HepG2 (cell line): Measurements from ENCODE around the gene TECPR1. TPM values are rescaled to one million over a fixed set of nuclear protein-coding genes. Genes with fewer than 3 reads are reported as not detected.

Experiments
- ATF7-NPFF ChIP-seq: sonication (generic); formaldehyde crosslinking; IDR thresholded peaks from 2 replicates; pipeline ENCODE4 v1.8.1; 2023; ENCODE audit warnings: mild to moderate bottlenecking, low read depth, missing genetic modification reagents, moderate library complexity
- HNRNPK ChIP-seq: fragments of 200-400 bp; formaldehyde crosslinking; IDR thresholded peaks from 2 replicates; pipeline ENCODE4 v1.6.1; 2018; ENCODE audit warnings: low read length, low read depth, moderate library complexity, mild to moderate bottlenecking; ENCODE audit not compliant: poor library complexity, severe bottlenecking
- KAT8 ChIP-seq: IDR thresholded peaks from 2 replicates; pipeline ENCODE4 v1.6.1; 2016; ENCODE audit warnings: missing genetic modification reagents, missing compliant biosample characterization
- NR2F2 ChIP-seq: IDR thresholded peaks from 2 replicates; pipeline ENCODE4 v1.6.1; 2012; ENCODE audit warnings: low read depth, inconsistent platforms, borderline replicate concordance
- NRL ChIP-seq: sonication (generic); formaldehyde crosslinking; IDR thresholded peaks from 2 replicates; pipeline ENCODE4 v1.5.0; 2020; ENCODE audit warnings: missing genetic modification reagents, mild to moderate bottlenecking, moderate library complexity, borderline replicate concordance
- RARA ChIP-seq: IDR thresholded peaks from 2 replicates; pipeline ENCODE4 v1.6.1; 2016; ENCODE audit warnings: missing genetic modification reagents, missing compliant biosample characterization
- SALL2 ChIP-seq: sonication (generic); formaldehyde crosslinking; IDR thresholded peaks from 2 replicates; pipeline ENCODE4 v1.8.1; 2023; ENCODE audit warnings: mild to moderate bottlenecking, missing genetic modification reagents, inconsistent platforms
- YY1 ChIP-seq: IDR thresholded peaks from 2 replicates; pipeline ENCODE4 v1.6.1; 2011; ENCODE audit warnings: low read length, low read depth, moderate library complexity, mild to moderate bottlenecking; ENCODE audit not compliant: insufficient read depth, insufficient replicate concordance
- ZBTB40 ChIP-seq, 2 experiments: fragments of 450-650 bp in 1 of 2; sonication (generic) in 1 of 2; formaldehyde crosslinking in 1 of 2; IDR thresholded peaks; 2 replicates each; pipeline versions ENCODE4 v1.6.1 to v1.8.0; 2016 to 2022; ENCODE audit warnings: antibody characterized with exemption in 1 of 2, mild to moderate bottlenecking in 1 of 2, missing genetic modification reagents in 1 of 2
- ZGPAT ChIP-seq: IDR thresholded peaks from 2 replicates; pipeline ENCODE4 v1.6.1; 2016; ENCODE audit warnings: mild to moderate bottlenecking
- ZNF501 ChIP-seq: sonication (generic); formaldehyde crosslinking; IDR thresholded peaks from 2 replicates; pipeline ENCODE4 v1.5.1; 2020; ENCODE audit warnings: mild to moderate bottlenecking, moderate library complexity, missing genetic modification reagents
- ZNF549 ChIP-seq: sonication (generic); formaldehyde crosslinking; IDR thresholded peaks from 2 replicates; pipeline ENCODE4 v1.5.0; 2020; ENCODE audit warnings: missing genetic modification reagents
- polyA plus RNA-seq, 8 experiments: library from polyadenylated mRNA; depleted of rRNA in 3 of 8; stranded (reverse) in 7 of 8; unstranded in 1 of 8; fragments of >200 nt; fragmentation: Illumina TruSeq in 4 of 8; extraction: Trizol in 4 of 8; gene quantifications; 2 replicates each; pipeline versions ENCODE4 v1.2.1 to v1.2.3, GENCODE V29; 2011 to 2016; ENCODE audit warnings: low read depth in 4 of 8, missing spikeins in 1 of 8, mixed read lengths in 1 of 8; ENCODE audit not compliant: insufficient read depth in 1 of 8
- total RNA-seq, 5 experiments: library from RNA; depleted of rRNA; stranded (reverse); fragments of >200 nt; fragmentation: Illumina TruSeq; extraction: Trizol; gene quantifications; 2 replicates each; pipeline ENCODE4 v1.2.3, GENCODE V29; 2016; ENCODE audit warnings: low read depth in 1 of 5
- TF ChIP-seq, protein P1 (sequence below): IDR thresholded peaks from 2 replicates; pipeline ENCODE4 v1.6.1; 2012; ENCODE audit warnings: inconsistent platforms
- TF ChIP-seq, protein P2 (sequence below), 2 experiments: sonication (generic) in 1 of 2; formaldehyde crosslinking in 1 of 2; IDR thresholded peaks; 2 replicates each; pipeline versions ENCODE4 v1.4.0 to v1.6.1; 2018 to 2020; ENCODE audit warnings: missing genetic modification reagents in 2 of 2, borderline replicate concordance in 1 of 2, low read depth in 1 of 2, mild to moderate bottlenecking in 1 of 2, missing biosample characterization in 1 of 2

TECPR1 gene
- total and polyA plus RNA-seq, 2 of the 13 experiments (the other 11 are each of a cell fraction or from before 2014, with no cell fraction given), result 2.3 to 6.3 TPM

DNA sequence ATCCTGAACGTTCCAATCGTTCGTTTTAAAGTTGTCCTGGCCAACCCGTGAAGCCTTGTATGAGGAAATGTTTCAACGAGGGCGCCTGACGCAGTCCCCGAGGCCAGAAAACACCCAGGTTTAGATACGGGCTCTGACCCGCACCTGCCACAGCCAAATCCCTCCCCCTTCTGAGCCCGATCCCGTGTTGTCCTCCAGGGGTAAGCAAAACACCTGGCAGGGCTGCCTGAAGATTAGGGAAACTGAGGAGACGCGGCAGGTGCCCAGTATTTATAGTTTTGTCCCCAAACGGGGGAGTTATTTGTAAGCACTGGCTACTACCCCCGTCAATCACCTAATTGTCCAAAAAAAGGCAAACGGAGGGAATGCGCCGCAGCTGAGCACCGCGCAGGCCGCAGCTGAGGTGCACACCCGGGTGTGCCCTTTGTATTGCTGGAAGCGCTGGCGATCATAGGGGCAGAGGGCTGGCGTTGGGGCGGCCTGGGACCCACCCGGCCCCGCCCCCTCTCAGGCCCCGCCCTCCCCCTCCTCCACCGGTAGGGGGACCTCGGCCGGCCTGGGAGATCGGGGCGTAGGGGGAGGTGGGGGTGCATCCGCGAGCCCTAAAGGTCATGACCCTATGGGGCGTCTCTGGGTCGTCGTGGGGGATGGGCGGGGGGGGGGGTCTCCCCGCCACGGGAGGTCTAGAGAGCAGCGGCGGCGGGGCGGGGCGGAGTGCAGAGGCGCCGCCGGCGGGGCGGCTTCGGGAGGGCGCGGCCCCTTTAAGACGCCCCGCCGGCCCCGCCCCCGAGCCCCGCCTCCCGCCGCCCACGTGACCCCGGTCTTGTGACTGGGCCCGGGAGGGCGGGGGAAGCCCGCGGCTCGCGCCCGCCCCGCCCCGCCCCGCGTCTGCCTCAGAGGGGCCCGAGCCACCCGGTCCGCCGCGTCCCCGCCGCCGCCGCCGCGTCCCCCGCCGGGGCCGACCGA is 29.0 kb upstream of the TECPR1 start, which contains the start of gene BRI3 (continued):
- no peak for TF ChIP-seq ZBTB40 (IDR thresholded peaks at IDR 0.05)
- 0 out of 2 replicates have a peak, but pooled peaks have one; percentile 40 for TF ChIP-seq ZBTB40 (CRISPR knock-in tag; IDR thresholded peaks at IDR 0.05)
- TF ChIP-seq SALL2, result no peak
- peak; percentile 49; the same call in 1 of the 2 replicates for TF ChIP-seq NR2F2
- TF ChIP-seq HNRNPK, result no peak
- TF ChIP-seq NRL, result peak; percentile 69; the same call in 1 of the 2 replicates
- TF ChIP-seq ZNF549 (CRISPR knock-in tag), result no peak
- TF ChIP-seq, protein P1, sequence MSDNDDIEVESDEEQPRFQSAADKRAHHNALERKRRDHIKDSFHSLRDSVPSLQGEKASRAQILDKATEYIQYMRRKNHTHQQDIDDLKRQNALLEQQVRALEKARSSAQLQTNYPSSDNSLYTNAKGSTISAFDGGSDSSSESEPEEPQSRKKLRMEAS, result peak; percentile 52
- peak; percentile 39; the same call in 1 of the 2 replicates for TF ChIP-seq ATF7-NPFF
- TF ChIP-seq KAT8 (CRISPR knock-in tag), result no peak
- peak; percentile 67 for TF ChIP-seq ZNF501
- no peak for TF ChIP-seq YY1
- TF ChIP-seq ZGPAT, result no peak; the same call in 1 of the 2 replicates
- TF ChIP-seq, protein P2, sequence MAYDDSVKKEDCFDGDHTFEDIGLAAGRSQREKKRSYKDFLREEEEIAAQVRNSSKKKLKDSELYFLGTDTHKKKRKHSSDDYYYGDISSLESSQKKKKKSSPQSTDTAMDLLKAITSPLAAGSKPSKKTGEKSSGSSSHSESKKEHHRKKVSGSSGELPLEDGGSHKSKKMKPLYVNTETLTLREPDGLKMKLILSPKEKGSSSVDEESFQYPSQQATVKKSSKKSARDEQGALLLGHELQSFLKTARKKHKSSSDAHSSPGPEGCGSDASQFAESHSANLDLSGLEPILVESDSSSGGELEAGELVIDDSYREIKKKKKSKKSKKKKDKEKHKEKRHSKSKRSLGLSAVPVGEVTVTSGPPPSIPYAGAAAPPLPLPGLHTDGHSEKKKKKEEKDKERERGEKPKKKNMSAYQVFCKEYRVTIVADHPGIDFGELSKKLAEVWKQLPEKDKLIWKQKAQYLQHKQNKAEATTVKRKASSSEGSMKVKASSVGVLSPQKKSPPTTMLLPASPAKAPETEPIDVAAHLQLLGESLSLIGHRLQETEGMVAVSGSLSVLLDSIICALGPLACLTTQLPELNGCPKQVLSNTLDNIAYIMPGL (CRISPR knock-in tag; IDR thresholded peaks at IDR 0.05; ENCODE audit: borderline replicate concordance in 1 of 2, low read depth in 1 of 2), result peak in 1 of 2 experiments; percentile 34; a peak in 1 of 4 replicates
- peak; percentile 28; the same call in 1 of the 2 replicates for TF ChIP-seq RARA (CRISPR knock-in tag)
